Endothelial cell of umbilical vein (primary cell): Measurements from ENCODE around the gene TFCP2.

Source experiments
- CTCF ChIP-seq, 2 donors: IDR thresholded peaks; 1 replicate in 1 of 2; 2 replicates in 1 of 2; pipeline ENCODE4 v1.5.1; 2011; ENCODE audit warnings: low read length in 2 of 2, mild to moderate bottlenecking in 2 of 2, moderate library complexity in 2 of 2, control low read depth in 1 of 2, inconsistent platforms in 1 of 2, low read depth in 1 of 2; ENCODE audit not compliant: insufficient read depth in 1 of 2; ENCODE audit errors: extremely low read depth in 1 of 2
- JUN ChIP-seq: IDR thresholded peaks from 2 replicates; pipeline ENCODE4 v1.6.1; 2011; ENCODE audit warnings: borderline replicate concordance, low read depth; ENCODE audit not compliant: insufficient read length, insufficient read depth
- MAX ChIP-seq: IDR thresholded peaks from 2 replicates; pipeline ENCODE4 v1.6.1; 2011; ENCODE audit not compliant: insufficient read depth, insufficient read length
- POLR2A ChIP-seq: IDR thresholded peaks from 2 replicates; pipeline ENCODE4 v1.6.1; 2012; ENCODE audit warnings: low read depth, mild to moderate bottlenecking, control low read depth, low read length
- POLR2AphosphoS5 ChIP-seq: IDR thresholded peaks from 2 replicates; pipeline ENCODE4 v1.6.1; 2012; ENCODE audit warnings: low read depth, mild to moderate bottlenecking, control low read depth, low read length, moderate library complexity; ENCODE audit not compliant: insufficient read depth

- no peak for TF ChIP-seq POLR2AphosphoS5
- TF ChIP-seq CTCF (IDR thresholded peaks at IDR 0.05; ENCODE audit: extremely low read depth in 1 of 2, insufficient read depth in 1 of 2, low read depth in 1 of 2, low read length in 2 of 2): no peak
- no peak for TF ChIP-seq JUN
- no peak for TF ChIP-seq POLR2A
- TF ChIP-seq MAX: no peak
These were observed 10.9 kb upstream of the TFCP2 start for GRCh38 chr12:51183816-51184215.
